Measurements from ENCODE around the gene TAF13. TPM values are rescaled to one million over a fixed set of nuclear protein-coding genes. Genes with fewer than 3 reads are reported as not detected.

The TAF13 gene
- 2.7 TPM for polyA plus RNA-seq

DNA sequence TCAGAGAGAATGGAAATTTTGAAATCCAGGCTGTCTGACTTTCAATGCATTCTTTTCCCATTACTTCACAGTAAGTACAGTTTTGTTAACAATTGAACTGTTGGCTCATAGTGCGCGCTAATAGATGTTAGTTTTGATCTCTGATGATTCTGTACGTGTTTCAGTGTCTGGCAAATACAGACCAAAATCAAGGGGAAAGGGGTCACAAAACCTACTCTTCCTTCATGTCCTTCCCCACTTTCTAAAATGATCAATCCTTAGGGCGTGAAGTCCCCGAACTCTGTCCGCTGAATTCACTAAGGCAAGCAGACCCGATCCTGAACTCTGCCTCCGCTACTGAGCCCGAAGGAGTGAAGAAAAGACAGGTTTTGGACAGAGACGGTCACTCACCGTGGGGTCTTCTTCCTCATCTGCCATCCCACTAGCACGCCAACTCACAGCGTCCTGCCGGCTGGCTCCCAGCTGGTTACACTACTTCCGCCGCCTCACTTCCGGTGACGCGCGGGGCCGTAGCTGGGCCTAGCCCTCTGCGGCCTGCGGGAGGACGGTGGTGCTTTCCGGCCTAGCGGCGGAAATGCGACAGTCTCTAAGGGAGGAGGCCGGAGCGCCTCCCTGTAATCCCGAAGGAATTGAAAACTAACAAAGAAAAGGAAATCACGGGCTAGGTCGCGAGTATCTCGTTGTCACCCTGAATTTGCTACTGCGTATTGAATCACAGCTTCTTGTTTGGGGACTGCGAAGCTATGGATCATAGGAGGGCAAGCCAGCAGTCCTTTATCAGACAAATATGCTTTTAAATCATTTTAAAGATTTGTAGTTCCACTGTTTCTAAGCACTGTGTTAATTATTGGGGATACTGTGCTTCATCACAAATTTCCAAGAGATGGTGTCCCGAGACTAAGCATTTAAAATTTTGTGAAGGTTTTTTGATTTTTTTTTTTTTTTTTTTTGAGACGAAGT lies at the start of gene TAF13:
TSS of gene TAF13 (minus strand) at position 473 of the 960 bp plus-strand sequence. CDS start at position 417, 56 bp downstream.
- H3K27me3 Mint-ChIP-seq, result peaks cover 2% of the 10 kb centered on the region
- H3K4me3 Mint-ChIP-seq, result peak within 1 kb of the TSS; percentile 93 to 99 (median 96)
- no peaks in the 10 kb centered on the region for H3K9me3 Mint-ChIP-seq
- peaks cover 1% of the 10 kb centered on the region for H3K36me3 Mint-ChIP-seq
- peaks cover 9 to 17% (median 14%) of the 10 kb centered on the region in 3 donors for H3K4me1 Mint-ChIP-seq
- H3K27ac Mint-ChIP-seq, result peak within 1 kb of the TSS; percentile 91 to 98 (median 98)

GRCh38 chr1:109120356-109120755 lies 44.6 kb upstream of the TAF13 start:
- no peaks in the 10 kb centered on the region for H3K4me1 Mint-ChIP-seq
- peaks cover 2% of the 10 kb centered on the region for H3K36me3 Mint-ChIP-seq
- no peak overlapping the region for H3K4me3 Mint-ChIP-seq
- H3K9me3 Mint-ChIP-seq, result no peaks in the 10 kb centered on the region
- H3K27ac Mint-ChIP-seq, result no peak overlapping the region
- peaks cover 8% of the 10 kb centered on the region for H3K27me3 Mint-ChIP-seq

GRCh38 chr1:109118089-109118488 lies 42.3 kb upstream of the TAF13 start:
- Mint-ChIP-seq H3K9me3 (peaks cover 0 to 1% (median 0%) of the 10 kb centered on the region in 3 donors), H3K36me3 (peaks cover 2% of the 10 kb centered on the region), H3K27ac (no peak overlapping the region), H3K4me1 (peaks cover 1 to 12% (median 5%) of the 10 kb centered on the region in 3 donors), H3K27me3 (peaks cover 20% of the 10 kb centered on the region), H3K4me3 (no peak overlapping the region)

DNA sequence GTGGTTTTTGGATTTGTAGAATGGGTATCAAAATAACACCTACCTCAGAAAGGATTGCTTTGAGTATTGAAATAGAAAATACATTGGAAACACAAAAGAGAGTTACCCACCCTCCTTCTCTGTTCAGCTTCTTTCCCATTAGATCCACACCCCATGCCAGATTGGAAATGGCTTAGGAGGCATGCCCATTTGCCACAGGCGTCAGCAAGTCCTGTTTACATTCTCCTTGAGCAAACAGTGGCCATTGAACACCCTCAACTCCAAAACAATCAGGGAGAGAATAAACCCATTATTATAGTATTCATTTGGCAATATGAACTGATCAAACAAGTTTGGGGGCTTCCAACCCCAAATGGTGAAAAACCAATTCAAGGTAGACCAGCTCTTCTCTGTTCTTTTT lies 40.5 kb upstream of the TAF13 start:
- Mint-ChIP-seq H3K9me3 (peaks cover 0 to 3% (median 0%) of the 10 kb centered on the region in 3 donors), H3K36me3 (peaks cover 3% of the 10 kb centered on the region), H3K27ac (no peak overlapping the region), H3K4me1 (peaks cover 11 to 21% (median 13%) of the 10 kb centered on the region in 3 donors), H3K4me3 (peak overlapping the region in 1 of 4 donors; percentile 11), H3K27me3 (peaks cover 30% of the 10 kb centered on the region)

DNA sequence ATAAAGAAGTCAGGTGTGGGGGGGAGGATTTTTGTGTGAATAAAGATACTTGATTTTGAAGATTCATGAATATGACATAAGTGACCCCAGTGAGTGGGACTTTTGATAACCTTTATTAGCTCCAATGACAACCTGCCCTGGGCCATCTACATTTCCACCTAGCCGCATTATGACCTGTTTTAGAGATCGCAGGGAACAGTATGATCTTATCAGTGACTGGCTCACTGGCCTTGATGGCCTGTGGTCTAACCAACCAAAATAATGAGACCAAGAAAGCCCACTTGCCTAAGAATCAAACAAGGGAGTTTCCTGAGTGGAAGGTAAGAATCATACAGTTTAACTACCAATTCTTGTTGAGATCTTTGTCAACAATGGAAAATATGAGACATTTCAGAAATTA lies 39.9 kb upstream of the TAF13 start:
- peak overlapping the region in 1 of 4 donors; percentile 11 for H3K4me3 Mint-ChIP-seq
- peaks cover 3% of the 10 kb centered on the region for H3K36me3 Mint-ChIP-seq
- H3K9me3 Mint-ChIP-seq, result peaks cover 0 to 3% (median 0%) of the 10 kb centered on the region in 3 donors
- peaks cover 11 to 21% (median 13%) of the 10 kb centered on the region in 3 donors for H3K4me1 Mint-ChIP-seq
- no peak overlapping the region for H3K27ac Mint-ChIP-seq
- peaks cover 32% of the 10 kb centered on the region for H3K27me3 Mint-ChIP-seq

DNA sequence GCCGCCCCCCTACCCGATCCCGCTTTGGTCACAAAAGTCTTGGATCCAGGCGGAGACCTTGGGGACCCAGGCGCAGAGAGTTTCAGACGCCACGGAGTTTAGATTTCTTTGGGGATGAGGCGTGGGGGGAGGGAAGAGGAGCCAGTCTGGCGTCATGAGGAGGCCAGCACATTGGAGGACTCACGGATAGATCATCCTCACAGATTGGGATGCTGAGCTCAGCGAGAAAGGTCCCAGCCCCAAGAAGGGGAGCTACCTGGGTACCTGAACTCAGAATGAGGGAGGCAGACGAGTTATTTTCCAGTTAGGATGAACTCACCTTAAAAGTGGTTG lies 38.5 kb upstream of the TAF13 start:
- peaks cover 0 to 3% (median 0%) of the 10 kb centered on the region in 3 donors for H3K9me3 Mint-ChIP-seq
- peaks cover 33% of the 10 kb centered on the region for H3K27me3 Mint-ChIP-seq
- peaks cover 3% of the 10 kb centered on the region for H3K36me3 Mint-ChIP-seq
- peaks cover 11 to 21% (median 13%) of the 10 kb centered on the region in 3 donors for H3K4me1 Mint-ChIP-seq
- H3K27ac Mint-ChIP-seq, result peak overlapping the region in 1 of 3 donors; percentile 98
- H3K4me3 Mint-ChIP-seq, result peak overlapping the region; percentile 12 to 97 (median 86)

DNA sequence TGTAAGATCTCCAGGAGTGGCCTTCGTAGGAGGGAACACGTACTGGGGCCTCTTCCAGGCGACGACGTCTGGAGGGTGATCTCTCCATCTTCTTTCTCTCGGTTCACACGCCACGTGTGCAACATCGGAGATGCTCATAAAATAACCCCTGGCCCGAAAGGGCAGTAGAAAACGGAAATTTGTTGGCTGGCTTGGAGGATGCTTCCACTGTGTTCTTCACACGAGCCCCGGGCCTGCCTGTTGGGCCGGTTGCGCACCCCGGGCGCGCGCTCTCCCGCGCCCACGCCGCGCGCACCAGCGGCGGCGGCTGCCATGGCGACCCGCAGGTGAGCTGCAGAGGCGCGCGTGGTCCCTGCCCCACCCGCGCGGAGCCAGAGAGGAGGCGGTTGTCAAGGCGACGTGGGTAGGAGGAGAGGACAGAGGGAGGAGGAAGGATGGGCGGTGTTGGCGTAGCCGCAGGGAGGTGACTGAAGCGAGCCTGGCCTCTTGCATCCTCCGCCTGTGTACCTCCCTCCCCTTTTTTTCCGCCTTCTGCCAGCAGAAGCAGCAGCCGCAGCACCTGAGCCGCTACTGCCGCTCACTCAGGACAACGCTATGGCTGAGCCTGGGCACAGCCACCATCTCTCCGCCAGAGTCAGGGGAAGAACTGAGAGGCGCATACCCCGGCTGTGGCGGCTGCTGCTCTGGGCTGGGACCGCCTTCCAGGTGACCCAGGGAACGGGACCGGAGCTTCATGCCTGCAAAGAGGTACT lies 38.0 kb upstream of the TAF13 start, which contains the start of gene ELAPOR1:
TSS of gene ELAPOR1 (plus strand) at position 526 of the 752 bp plus-strand sequence. CDS start at position 595, 69 bp downstream.
- Mint-ChIP-seq H3K36me3 (peaks cover 3% of the 10 kb centered on the region), H3K4me1 (peaks cover 11 to 21% (median 13%) of the 10 kb centered on the region in 3 donors), H3K27me3 (peaks cover 33% of the 10 kb centered on the region)

GRCh38 chr1:109112652-109113285 lies 37.0 kb upstream of the TAF13 start:
- Mint-ChIP-seq H3K4me3 (peak overlapping the region; percentile 84 to 97 (median 89)), H3K27me3 (peaks cover 31% of the 10 kb centered on the region), H3K36me3 (peaks cover 2% of the 10 kb centered on the region), H3K9me3 (peaks cover 0 to 3% (median 0%) of the 10 kb centered on the region in 3 donors), H3K27ac (peak overlapping the region; percentile 91 to 98 (median 98)), H3K4me1 (peaks cover 11 to 21% (median 13%) of the 10 kb centered on the region in 3 donors)

More for the DNA sequence above, 38.0 kb upstream of the TAF13 start, which contains the start of gene ELAPOR1:
- H3K9me3 Mint-ChIP-seq, result peaks cover 0 to 3% (median 0%) of the 10 kb centered on the region in 3 donors
- peak within 1 kb of the TSS; percentile 91 to 98 (median 98) for H3K27ac Mint-ChIP-seq
- H3K4me3 Mint-ChIP-seq, result peak within 1 kb of the TSS; percentile 84 to 97 (median 89)

DNA sequence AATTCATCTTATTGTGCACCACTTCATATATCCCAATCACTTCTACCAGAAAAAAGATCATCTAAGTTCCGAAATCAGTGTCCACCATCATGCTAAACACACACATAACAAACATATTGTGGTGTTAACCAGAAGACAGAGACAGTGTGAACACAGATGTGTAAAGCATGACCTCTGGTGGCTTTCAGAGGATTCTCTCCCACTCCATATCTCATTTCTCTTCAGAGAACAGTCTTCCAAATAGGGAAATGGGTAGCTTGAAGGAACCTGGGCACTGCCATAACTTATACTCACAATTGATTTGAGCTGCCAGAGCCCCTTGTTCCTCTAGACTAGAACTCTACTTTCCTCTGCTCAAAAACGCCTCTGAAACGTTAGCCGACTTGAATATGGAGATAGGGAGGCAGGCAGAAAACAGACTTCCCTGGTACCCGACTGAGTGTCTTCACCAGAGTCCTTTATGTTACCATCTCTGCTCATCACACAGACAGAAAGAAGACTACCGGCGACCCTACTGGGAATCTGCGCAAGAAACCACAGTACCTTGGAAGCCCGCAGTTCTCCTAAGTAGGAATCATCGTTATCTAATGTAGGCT lies 36.4 kb upstream of the TAF13 start:
- Mint-ChIP-seq H3K4me3 (peak overlapping the region; percentile 84 to 97 (median 89)), H3K9me3 (peaks cover 0 to 3% (median 0%) of the 10 kb centered on the region in 3 donors), H3K36me3 (peaks cover 2% of the 10 kb centered on the region), H3K4me1 (peaks cover 11 to 21% (median 13%) of the 10 kb centered on the region in 3 donors), H3K27ac (peak overlapping the region; percentile 91 to 98 (median 98)), H3K27me3 (peaks cover 31% of the 10 kb centered on the region)

DNA sequence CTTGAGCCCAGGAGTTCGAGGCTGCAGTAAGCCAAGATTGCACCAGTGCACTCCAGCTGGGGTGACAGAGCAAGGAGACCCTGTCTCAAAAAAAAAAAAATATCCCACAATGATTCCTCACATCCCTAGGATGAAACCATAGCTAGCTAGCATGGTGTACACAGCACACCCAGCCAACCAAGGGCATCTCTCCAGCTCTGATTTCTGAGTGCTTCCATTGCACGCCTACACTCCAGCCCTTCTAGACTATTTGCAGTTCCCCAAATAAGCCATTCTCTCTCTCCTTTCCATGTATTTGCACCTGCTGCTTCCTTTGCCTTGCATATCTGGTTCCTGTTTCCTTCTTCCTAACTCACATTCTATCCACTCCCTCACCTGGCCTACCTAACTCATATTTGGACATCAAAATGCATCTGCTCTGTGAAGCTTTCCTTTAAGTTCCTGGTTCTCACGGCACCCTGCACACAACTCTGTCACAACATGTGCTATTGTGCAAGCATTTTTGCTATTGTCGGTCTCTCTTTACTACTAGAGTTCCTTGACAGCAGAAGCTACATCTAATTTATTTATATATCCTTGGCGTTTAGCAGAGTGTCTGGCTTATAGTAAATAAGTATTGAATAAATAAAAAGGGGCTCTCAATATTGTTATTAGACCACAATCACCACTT lies 35.7 kb upstream of the TAF13 start:
- Mint-ChIP-seq H3K4me3 (peak overlapping the region in 1 of 4 donors; percentile 97), H3K27ac (peak overlapping the region; percentile 65 to 98 (median 98)), H3K9me3 (peaks cover 0 to 3% (median 0%) of the 10 kb centered on the region in 3 donors), H3K4me1 (peaks cover 11 to 21% (median 13%) of the 10 kb centered on the region in 3 donors), H3K27me3 (peaks cover 31% of the 10 kb centered on the region), H3K36me3 (peaks cover 2% of the 10 kb centered on the region)

GRCh38 chr1:109109906-109110305 lies 34.1 kb upstream of the TAF13 start:
- peak overlapping the region in 1 of 3 donors; percentile 22 for H3K27ac Mint-ChIP-seq
- H3K27me3 Mint-ChIP-seq, result peaks cover 24% of the 10 kb centered on the region
- H3K36me3 Mint-ChIP-seq, result peaks cover 2% of the 10 kb centered on the region
- no peak overlapping the region for H3K4me3 Mint-ChIP-seq
- H3K9me3 Mint-ChIP-seq, result peaks cover 0 to 3% (median 0%) of the 10 kb centered on the region in 3 donors
- peaks cover 11 to 20% (median 17%) of the 10 kb centered on the region in 3 donors for H3K4me1 Mint-ChIP-seq

GRCh38 chr1:109107785-109108184 lies 32.0 kb upstream of the TAF13 start:
- Mint-ChIP-seq H3K27me3 (peaks cover 10% of the 10 kb centered on the region), H3K4me1 (peaks cover 5 to 13% (median 7%) of the 10 kb centered on the region in 3 donors), H3K4me3 (no peak overlapping the region), H3K36me3 (peaks cover 2% of the 10 kb centered on the region), H3K27ac (no peak overlapping the region), H3K9me3 (no peaks in the 10 kb centered on the region)

DNA sequence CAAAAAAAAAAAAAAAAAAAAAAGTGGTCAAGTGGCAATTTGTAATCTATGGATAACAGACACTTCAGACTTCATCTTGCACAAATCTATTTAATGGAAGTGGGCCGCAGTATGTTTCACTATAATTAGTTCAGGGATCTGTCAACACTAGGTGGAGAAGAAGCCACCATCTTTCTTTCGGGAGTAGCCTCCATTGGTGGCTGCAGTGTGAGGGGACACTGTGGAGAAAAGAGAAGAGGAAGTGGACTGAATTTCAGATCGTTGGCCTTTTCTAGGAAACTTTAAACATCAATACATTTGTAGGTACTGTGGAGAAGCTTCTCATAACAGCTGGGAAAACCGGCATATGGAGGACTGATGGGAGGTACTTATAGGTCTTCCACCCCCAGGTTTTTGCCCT lies 30.1 kb upstream of the TAF13 start:
- no peaks in the 10 kb centered on the region for H3K36me3 Mint-ChIP-seq
- H3K4me1 Mint-ChIP-seq, result peaks cover 3 to 7% (median 5%) of the 10 kb centered on the region in 3 donors
- H3K4me3 Mint-ChIP-seq, result peak overlapping the region in 1 of 4 donors; percentile 47
- H3K27me3 Mint-ChIP-seq, result peaks cover 2% of the 10 kb centered on the region
- H3K27ac Mint-ChIP-seq, result no peak overlapping the region
- no peaks in the 10 kb centered on the region for H3K9me3 Mint-ChIP-seq

All from IgD-negative memory B cell (primary cell).